Measurements from ENCODE around the gene AUTS2.

DNA sequence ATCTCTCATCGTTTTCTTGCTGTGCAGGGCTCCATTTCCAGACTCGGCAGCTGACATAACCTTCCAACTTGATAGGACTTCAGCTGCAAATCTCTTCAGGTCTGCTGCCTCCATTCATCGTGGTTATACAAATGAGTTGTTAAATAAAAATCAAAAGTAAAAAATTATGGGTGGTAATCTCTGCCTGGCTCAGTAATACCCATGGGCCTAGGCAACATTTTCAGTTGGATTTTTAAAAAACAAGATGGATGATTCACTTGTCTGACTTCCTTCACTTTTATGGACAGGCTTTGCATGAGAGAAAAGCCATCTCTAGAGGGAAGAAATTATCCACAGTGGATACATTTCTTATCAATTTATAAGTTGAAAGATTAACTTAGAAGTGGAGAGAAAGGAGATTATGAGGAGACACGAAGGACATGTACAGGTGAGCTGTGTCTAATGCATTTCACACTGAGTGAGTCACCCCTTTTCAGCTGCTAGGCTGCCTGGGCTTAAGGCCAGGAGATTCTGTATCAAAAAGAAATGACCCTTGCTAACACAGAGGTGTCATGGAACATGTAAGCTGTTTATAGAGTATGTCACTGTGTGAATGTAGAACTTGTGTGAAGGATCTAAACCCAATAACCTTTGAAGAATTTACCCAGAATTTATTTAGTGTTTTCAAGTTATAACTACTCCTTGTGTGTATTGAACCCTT, 495.1 kb downstream of the AUTS2 start:
- TF ChIP-seq, protein P1, sequence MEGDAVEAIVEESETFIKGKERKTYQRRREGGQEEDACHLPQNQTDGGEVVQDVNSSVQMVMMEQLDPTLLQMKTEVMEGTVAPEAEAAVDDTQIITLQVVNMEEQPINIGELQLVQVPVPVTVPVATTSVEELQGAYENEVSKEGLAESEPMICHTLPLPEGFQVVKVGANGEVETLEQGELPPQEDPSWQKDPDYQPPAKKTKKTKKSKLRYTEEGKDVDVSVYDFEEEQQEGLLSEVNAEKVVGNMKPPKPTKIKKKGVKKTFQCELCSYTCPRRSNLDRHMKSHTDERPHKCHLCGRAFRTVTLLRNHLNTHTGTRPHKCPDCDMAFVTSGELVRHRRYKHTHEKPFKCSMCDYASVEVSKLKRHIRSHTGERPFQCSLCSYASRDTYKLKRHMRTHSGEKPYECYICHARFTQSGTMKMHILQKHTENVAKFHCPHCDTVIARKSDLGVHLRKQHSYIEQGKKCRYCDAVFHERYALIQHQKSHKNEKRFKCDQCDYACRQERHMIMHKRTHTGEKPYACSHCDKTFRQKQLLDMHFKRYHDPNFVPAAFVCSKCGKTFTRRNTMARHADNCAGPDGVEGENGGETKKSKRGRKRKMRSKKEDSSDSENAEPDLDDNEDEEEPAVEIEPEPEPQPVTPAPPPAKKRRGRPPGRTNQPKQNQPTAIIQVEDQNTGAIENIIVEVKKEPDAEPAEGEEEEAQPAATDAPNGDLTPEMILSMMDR (conservative IDR thresholded peaks at IDR 0.05; ENCODE audit: low read length): no peak
- no peak for TF ChIP-seq EZH2phosphoT487 (IDR thresholded peaks at IDR 0.05; ENCODE audit: borderline replicate concordance)
